NCI-H2107 treated with DMSO at 0.1 percent for 48 hours (cell line): Measurements from ENCODE around the gene CRYBG1.

ENCODE experiments used
- DNase-seq: peaks from one replicate; lab custom pipeline; 2025; ENCODE audit not compliant: unreplicated experiment; lab: John Stamatoyannopoulos, UW

Gene CRYBG1

GRCh38 chr6:106520711-106521401, 160.3 kb downstream of the CRYBG1 start:
- DNase-seq = no peak

GRCh38 chr6:106522562-106523250, 162.2 kb downstream of the CRYBG1 start:
- no peak for DNase-seq

- DNase-seq = no peak
Measured at GRCh38 chr6:106525107-106525881, 164.8 kb downstream of the CRYBG1 start.

GRCh38 chr6:106525882-106526275, 165.4 kb downstream of the CRYBG1 start:
- no peak for DNase-seq

- no peak for DNase-seq
Measured at GRCh38 chr6:106527117-106527516, 166.6 kb downstream of the CRYBG1 start.

- DNase-seq = no peak
Measured at GRCh38 chr6:106527979-106528378, 167.5 kb downstream of the CRYBG1 start.

- DNase-seq = no peak
Measured at GRCh38 chr6:106528521-106528920, 168.0 kb downstream of the CRYBG1 start.

- DNase-seq = no peak
Measured at GRCh38 chr6:106529438-106529837, 168.9 kb downstream of the CRYBG1 start.

- no peak for DNase-seq
Measured at GRCh38 chr6:106530026-106530425, 169.5 kb downstream of the CRYBG1 start.

- DNase-seq = no peak
Measured at GRCh38 chr6:106530502-106530901, 170.0 kb downstream of the CRYBG1 start.

- DNase-seq = no peak
Measured at GRCh38 chr6:106533054-106533453, 172.5 kb downstream of the CRYBG1 start.

- DNase-seq = no peak
Measured at GRCh38 chr6:106534004-106534403, 173.5 kb downstream of the CRYBG1 start.

- no peak for DNase-seq
Measured at GRCh38 chr6:106534564-106534982, 174.1 kb downstream of the CRYBG1 start.

GRCh38 chr6:106535012-106535411, 174.5 kb downstream of the CRYBG1 start:
- no peak for DNase-seq

- DNase-seq = no peak
Measured at GRCh38 chr6:106536357-106536756, 175.8 kb downstream of the CRYBG1 start.

GRCh38 chr6:106536851-106537250, 176.3 kb downstream of the CRYBG1 start:
- no peak for DNase-seq

- DNase-seq = no peak
Measured at GRCh38 chr6:106537662-106538061, 177.1 kb downstream of the CRYBG1 start.

GRCh38 chr6:106538145-106538544, 177.6 kb downstream of the CRYBG1 start:
- DNase-seq = no peak

GRCh38 chr6:106539936-106540335, 179.4 kb downstream of the CRYBG1 start:
- no peak for DNase-seq

GRCh38 chr6:106540432-106540831, 179.9 kb downstream of the CRYBG1 start:
- no peak for DNase-seq

GRCh38 chr6:106540907-106541306, 180.4 kb downstream of the CRYBG1 start:
- DNase-seq = no peak

GRCh38 chr6:106546261-106546690, 185.8 kb downstream of the CRYBG1 start:
- no peak for DNase-seq
